ENCODE results near the gene BEND6.

GRCh38 chr6:56984884-56985283 lies 30.0 kb downstream of the BEND6 start:
- TF ChIP-seq, protein P1, sequence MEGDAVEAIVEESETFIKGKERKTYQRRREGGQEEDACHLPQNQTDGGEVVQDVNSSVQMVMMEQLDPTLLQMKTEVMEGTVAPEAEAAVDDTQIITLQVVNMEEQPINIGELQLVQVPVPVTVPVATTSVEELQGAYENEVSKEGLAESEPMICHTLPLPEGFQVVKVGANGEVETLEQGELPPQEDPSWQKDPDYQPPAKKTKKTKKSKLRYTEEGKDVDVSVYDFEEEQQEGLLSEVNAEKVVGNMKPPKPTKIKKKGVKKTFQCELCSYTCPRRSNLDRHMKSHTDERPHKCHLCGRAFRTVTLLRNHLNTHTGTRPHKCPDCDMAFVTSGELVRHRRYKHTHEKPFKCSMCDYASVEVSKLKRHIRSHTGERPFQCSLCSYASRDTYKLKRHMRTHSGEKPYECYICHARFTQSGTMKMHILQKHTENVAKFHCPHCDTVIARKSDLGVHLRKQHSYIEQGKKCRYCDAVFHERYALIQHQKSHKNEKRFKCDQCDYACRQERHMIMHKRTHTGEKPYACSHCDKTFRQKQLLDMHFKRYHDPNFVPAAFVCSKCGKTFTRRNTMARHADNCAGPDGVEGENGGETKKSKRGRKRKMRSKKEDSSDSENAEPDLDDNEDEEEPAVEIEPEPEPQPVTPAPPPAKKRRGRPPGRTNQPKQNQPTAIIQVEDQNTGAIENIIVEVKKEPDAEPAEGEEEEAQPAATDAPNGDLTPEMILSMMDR (IDR thresholded peaks at IDR 0.05), result no peak
- TF ChIP-seq, protein P2, sequence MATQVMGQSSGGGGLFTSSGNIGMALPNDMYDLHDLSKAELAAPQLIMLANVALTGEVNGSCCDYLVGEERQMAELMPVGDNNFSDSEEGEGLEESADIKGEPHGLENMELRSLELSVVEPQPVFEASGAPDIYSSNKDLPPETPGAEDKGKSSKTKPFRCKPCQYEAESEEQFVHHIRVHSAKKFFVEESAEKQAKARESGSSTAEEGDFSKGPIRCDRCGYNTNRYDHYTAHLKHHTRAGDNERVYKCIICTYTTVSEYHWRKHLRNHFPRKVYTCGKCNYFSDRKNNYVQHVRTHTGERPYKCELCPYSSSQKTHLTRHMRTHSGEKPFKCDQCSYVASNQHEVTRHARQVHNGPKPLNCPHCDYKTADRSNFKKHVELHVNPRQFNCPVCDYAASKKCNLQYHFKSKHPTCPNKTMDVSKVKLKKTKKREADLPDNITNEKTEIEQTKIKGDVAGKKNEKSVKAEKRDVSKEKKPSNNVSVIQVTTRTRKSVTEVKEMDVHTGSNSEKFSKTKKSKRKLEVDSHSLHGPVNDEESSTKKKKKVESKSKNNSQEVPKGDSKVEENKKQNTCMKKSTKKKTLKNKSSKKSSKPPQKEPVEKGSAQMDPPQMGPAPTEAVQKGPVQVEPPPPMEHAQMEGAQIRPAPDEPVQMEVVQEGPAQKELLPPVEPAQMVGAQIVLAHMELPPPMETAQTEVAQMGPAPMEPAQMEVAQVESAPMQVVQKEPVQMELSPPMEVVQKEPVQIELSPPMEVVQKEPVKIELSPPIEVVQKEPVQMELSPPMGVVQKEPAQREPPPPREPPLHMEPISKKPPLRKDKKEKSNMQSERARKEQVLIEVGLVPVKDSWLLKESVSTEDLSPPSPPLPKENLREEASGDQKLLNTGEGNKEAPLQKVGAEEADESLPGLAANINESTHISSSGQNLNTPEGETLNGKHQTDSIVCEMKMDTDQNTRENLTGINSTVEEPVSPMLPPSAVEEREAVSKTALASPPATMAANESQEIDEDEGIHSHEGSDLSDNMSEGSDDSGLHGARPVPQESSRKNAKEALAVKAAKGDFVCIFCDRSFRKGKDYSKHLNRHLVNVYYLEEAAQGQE (IDR thresholded peaks at IDR 0.05; ENCODE audit: insufficient read depth in 1 of 2, low read depth in 2 of 2, low read length in 1 of 2), result no peak
- TF ChIP-seq POLR2AphosphoS5 (IDR thresholded peaks at IDR 0.05; ENCODE audit: low read depth, low read length) (no peak), SIN3A (IDR thresholded peaks at IDR 0.05; ENCODE audit: borderline replicate concordance, insufficient read depth, low read depth, low read length) (no peak), TCF7L2 (IDR thresholded peaks at IDR 0.05; ENCODE audit: low read depth, low read length) (no peak)
